ENCODE data around the gene NRDC. TPM values are rescaled to one million over a fixed set of nuclear protein-coding genes. Genes with fewer than 3 reads are reported as not detected.

Gene NRDC
- total RNA-seq (100 to 1,000 TPM; 108 to 185 TPM), polyA plus RNA-seq (ENCODE audit: insufficient read depth, low read depth, low replicate concordance) (264 TPM)
- long read RNA-seq, donor 1, transcript NRDC-211 (2 exons, 1,020 nt): major isoform, 41 of 70 reads
- long read RNA-seq, donor 1, transcript NRDC-201 (31 exons, 3,691 nt): minor isoform, 8 of 70 reads
- long read RNA-seq, donor 1, partial matches to known transcripts: 18 of 70 reads
- long read RNA-seq, donor 1, other reads (novel, unspliced or antisense): 0 of 70 reads
- long read RNA-seq, donor 2, transcript NRDC-211 (2 exons, 1,020 nt): major isoform, 41 of 51 reads
- long read RNA-seq, donor 2, partial matches to known transcripts: 10 of 51 reads
- long read RNA-seq, donor 2, other reads (novel, unspliced or antisense): 0 of 51 reads

GRCh38 chr1:51878616-51879336, at the start of gene NRDC:
Gene NRDC (minus strand): TSS chr1:51878727. CDS start chr1:51878615, 112 bp downstream.
- WGBS, 2 donors: 0% methylated on average over 46 to 54 of the region's 54 CpGs
- no peaks in the 10 kb centered on the region for H3K36me3 ChIP-seq (ENCODE audit: low read depth, missing control alignments)
- peak within 1 kb of the TSS; percentile 94 to 98 for H3K27ac ChIP-seq
- H3K9me3 ChIP-seq: no peaks in the 10 kb centered on the region
- intact Hi-C loops (cut with DNase I; ENCODE audit: low total_unique reads): no loop called here
- peaks cover 23% of the 10 kb centered on the region for H3K4me1 ChIP-seq
- H3K27me3 ChIP-seq: no peaks in the 10 kb centered on the region
- H3K4me3 ChIP-seq: peak within 1 kb of the TSS; percentile 94 to 97
- DNase-seq: peak; percentile 100
- TF ChIP-seq CTCF (IDR thresholded peaks at IDR 0.05) (no peak), POLR2A (IDR thresholded peaks at IDR 0.05) (peak; percentile 57)

GRCh38 chr1:51927029-51927428, 48.5 kb upstream of the NRDC start:
- Histone ChIP-seq H3K27me3 (no peaks in the 10 kb centered on the region), H3K36me3 (ENCODE audit: low read depth, missing control alignments) (no peaks in the 10 kb centered on the region), H3K4me1 (no peaks in the 10 kb centered on the region), H3K9me3 (no peaks in the 10 kb centered on the region), H3K4me3 (no peak overlapping the region), H3K27ac (no peak overlapping the region)
- WGBS, 2 donors: 86 to 95% methylated on average over 2 of the region's 2 CpGs
- intact Hi-C loops (cut with DNase I; ENCODE audit: low total_unique reads): no loop called here
- TF ChIP-seq CTCF (IDR thresholded peaks at IDR 0.05) (no peak), POLR2A (IDR thresholded peaks at IDR 0.05) (no peak)
- no peak for DNase-seq

- H3K27me3 ChIP-seq: no peaks in the 10 kb centered on the region
- WGBS, 2 donors: 80 to 85% methylated on average over 5 of the region's 5 CpGs
- H3K4me1 ChIP-seq: no peaks in the 10 kb centered on the region
- no peaks in the 10 kb centered on the region for H3K9me3 ChIP-seq
- no peak for TF ChIP-seq POLR2A (IDR thresholded peaks at IDR 0.05)
- TF ChIP-seq CTCF (IDR thresholded peaks at IDR 0.05): peak in 1 of 3 experiments; percentile 24
- no peak overlapping the region for H3K4me3 ChIP-seq
- H3K36me3 ChIP-seq (ENCODE audit: low read depth, missing control alignments): no peaks in the 10 kb centered on the region
- intact Hi-C loops (cut with DNase I; ENCODE audit: low total_unique reads): no loop called here
- H3K27ac ChIP-seq: no peak overlapping the region
- DNase-seq: peak; percentile 14
Measured at GRCh38 chr1:51926171-51926812, 47.8 kb upstream of the NRDC start.

- no peaks in the 10 kb centered on the region for H3K9me3 ChIP-seq
- TF ChIP-seq CTCF (IDR thresholded peaks at IDR 0.05) (no peak), POLR2A (IDR thresholded peaks at IDR 0.05) (no peak)
- WGBS, 2 donors: 85 to 100% methylated on average over 1 of the region's 1 CpG
- no peak overlapping the region for H3K4me3 ChIP-seq
- H3K36me3 ChIP-seq (ENCODE audit: low read depth, missing control alignments): no peaks in the 10 kb centered on the region
- no peaks in the 10 kb centered on the region for H3K27me3 ChIP-seq
- H3K27ac ChIP-seq: no peak overlapping the region
- H3K4me1 ChIP-seq: no peaks in the 10 kb centered on the region
- DNase-seq: no peak
- intact Hi-C loops (cut with DNase I; ENCODE audit: low total_unique reads): no loop called here
Measured at GRCh38 chr1:51924455-51924854, 45.9 kb upstream of the NRDC start.
